Small intestine (tissue), 7 donors: ENCODE measurements around the gene REPS2. TPM values are rescaled to one million over a fixed set of nuclear protein-coding genes. Genes with fewer than 3 reads are reported as not detected.

Source experiments
- DNase-seq, 2 donors: peaks; one replicate each; pipeline versions ENCODE4 v3.0.0 to v3.0.0-alpha.2; 2013
- FAIRE-seq: peaks from 2 replicates; lab custom pipeline; 2012; peaks lifted over from hg19 to GRCh38; lab: Jason Lieb, UNC
- H3K27ac ChIP-seq, 3 donors: one replicate each; pipeline ENCODE4 v1.5.1; 2013; ENCODE audit warnings: low read length in 2 of 3, mild to moderate bottlenecking in 2 of 3, control low read depth in 1 of 3, inconsistent platforms in 1 of 3, low read depth in 1 of 3, moderate library complexity in 1 of 3
- H3K27me3 ChIP-seq, 3 donors: one replicate each; pipeline ENCODE4 v1.6.1; 2013; ENCODE audit warnings: low read length in 3 of 3, inconsistent platforms in 1 of 3; ENCODE audit not compliant: control insufficient read depth in 3 of 3, insufficient read depth in 3 of 3
- H3K36me3 ChIP-seq, 3 donors: one replicate each; pipeline ENCODE4 v1.6.1; 2013; ENCODE audit warnings: low read length in 3 of 3, inconsistent platforms in 1 of 3, low read depth in 1 of 3, mild to moderate bottlenecking in 1 of 3, moderate library complexity in 1 of 3; ENCODE audit not compliant: control insufficient read depth in 3 of 3, insufficient read depth in 2 of 3
- H3K4me1 ChIP-seq, 3 donors: one replicate each; pipeline ENCODE4 v1.6.1; 2013; ENCODE audit warnings: low read length in 2 of 3, inconsistent platforms in 1 of 3, low read depth in 1 of 3, mild to moderate bottlenecking in 1 of 3, moderate library complexity in 1 of 3; ENCODE audit not compliant: control insufficient read depth in 3 of 3, insufficient read depth in 2 of 3
- H3K4me3 ChIP-seq, 3 donors: one replicate each; pipeline ENCODE4 v1.5.1; 2013; ENCODE audit warnings: low read length in 3 of 3, control low read depth in 1 of 3, inconsistent platforms in 1 of 3, low read depth in 1 of 3, mild to moderate bottlenecking in 1 of 3, moderate library complexity in 1 of 3
- H3K9me3 ChIP-seq, 2 donors: one replicate each; pipeline ENCODE4 v1.6.1; 2013; ENCODE audit warnings: low read depth in 1 of 2, low read length in 1 of 2; ENCODE audit not compliant: control insufficient read depth in 2 of 2, insufficient read depth in 1 of 2
- WGBS, 3 donors: extraction: QIAGEN DNeasy Blood & Tissue Kit; methylation state at CpG; one replicate each; pipeline ENCODE4 v1.1.7; 2013; 5-methylcytosine and 5-hydroxymethylcytosine counted together
- polyA plus RNA-seq, 4 donors: library from polyadenylated mRNA; stranded (reverse) in 3 of 4; unstranded in 1 of 4; fragments of 200-250 nt in 3 of 4; fragments of 120-200 nt in 1 of 4; gene quantifications; one replicate each; pipeline versions ENCODE4 v1.2.1 to v1.2.3, GENCODE V29; 2013
- donor health status: healthy with polysubstance abuse.
- donor health status: control.
- donor health status: control.
- donor health status: Bipolar disorder and iron deficiency.
- donor health status: healthy.

REPS2 gene
- polyA plus RNA-seq, 4 donors: 1.3 to 8.3 (median 3.2) TPM

- Histone ChIP-seq H3K4me3 (no peak overlapping the region), H3K4me1 (no peaks in the 10 kb centered on the region), H3K9me3 (no peaks in the 10 kb centered on the region), H3K36me3 (no peaks in the 10 kb centered on the region), H3K27me3 (no peaks in the 10 kb centered on the region), H3K27ac (no peak overlapping the region)
- DNase-seq (no peak), FAIRE-seq (no peak)
- 51 to 81% (median 52%) methylated on average over 4 of the region's 4 CpGs for WGBS, 3 donors
Observed at GRCh38 chrX:17017134-17017533, 70.7 kb downstream of the REPS2 start.

GRCh38 chrX:17020356-17020755, 73.9 kb downstream of the REPS2 start:
- H3K27ac ChIP-seq: no peak overlapping the region
- H3K4me3 ChIP-seq: no peak overlapping the region
- H3K27me3 ChIP-seq: no peaks in the 10 kb centered on the region
- WGBS, 3 donors: 82 to 95% (median 91%) methylated on average over 2 of the region's 2 CpGs
- FAIRE-seq: no peak
- H3K36me3 ChIP-seq: no peaks in the 10 kb centered on the region
- DNase-seq: no peak
- H3K9me3 ChIP-seq: no peaks in the 10 kb centered on the region
- no peaks in the 10 kb centered on the region for H3K4me1 ChIP-seq

DNA sequence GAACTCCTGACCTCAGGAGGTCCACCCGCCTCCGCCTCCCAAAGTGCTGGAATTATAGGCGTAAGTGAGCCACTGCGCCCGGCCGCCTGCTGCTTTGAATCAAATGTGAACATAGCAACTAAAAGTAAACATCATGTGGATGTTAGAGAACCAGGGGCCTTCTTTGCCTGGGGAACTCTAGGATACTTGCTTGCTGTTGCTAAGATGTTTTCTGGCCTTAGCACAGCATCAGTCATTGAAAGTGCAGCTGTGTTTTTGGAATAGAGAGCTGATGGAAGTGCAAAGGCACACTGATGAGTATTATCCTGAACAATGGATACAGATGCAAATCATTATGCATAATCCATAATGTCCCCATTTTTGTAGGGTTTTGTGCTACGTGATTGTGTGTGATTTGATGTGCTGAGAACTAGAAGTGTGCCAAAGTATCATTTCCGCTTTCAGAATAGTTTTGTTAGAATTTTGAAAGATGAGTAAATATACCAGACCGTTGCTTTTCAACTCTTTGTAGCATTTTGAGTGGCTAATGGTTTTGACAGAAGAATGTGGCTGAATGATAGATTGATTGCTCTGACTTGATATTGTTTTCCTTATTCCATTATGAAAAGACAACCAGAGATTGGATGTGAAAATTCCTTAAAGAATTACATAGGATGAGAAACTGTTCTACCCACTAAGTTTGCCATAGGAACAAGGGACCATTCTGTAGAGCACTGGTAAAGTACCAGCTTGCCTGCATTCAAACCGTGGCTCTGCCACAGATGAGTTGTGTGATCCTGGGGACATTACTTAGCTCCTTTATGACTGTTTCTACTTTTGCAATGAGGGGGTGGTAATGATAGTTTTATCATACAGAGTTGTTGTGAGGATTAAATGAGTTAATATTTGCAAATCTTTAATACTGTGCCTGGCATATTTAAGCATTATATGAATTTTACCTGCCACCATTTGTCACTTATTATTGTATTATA, 74.7 kb downstream of the REPS2 start:
- Histone ChIP-seq H3K4me3 (no peak overlapping the region), H3K4me1 (no peaks in the 10 kb centered on the region), H3K27me3 (no peaks in the 10 kb centered on the region), H3K36me3 (no peaks in the 10 kb centered on the region), H3K27ac (no peak overlapping the region), H3K9me3 (no peaks in the 10 kb centered on the region)
- no peak for DNase-seq
- WGBS, 3 donors: 71 to 86% (median 81%) methylated on average over 10 of the region's 10 CpGs
- FAIRE-seq: no peak

DNA sequence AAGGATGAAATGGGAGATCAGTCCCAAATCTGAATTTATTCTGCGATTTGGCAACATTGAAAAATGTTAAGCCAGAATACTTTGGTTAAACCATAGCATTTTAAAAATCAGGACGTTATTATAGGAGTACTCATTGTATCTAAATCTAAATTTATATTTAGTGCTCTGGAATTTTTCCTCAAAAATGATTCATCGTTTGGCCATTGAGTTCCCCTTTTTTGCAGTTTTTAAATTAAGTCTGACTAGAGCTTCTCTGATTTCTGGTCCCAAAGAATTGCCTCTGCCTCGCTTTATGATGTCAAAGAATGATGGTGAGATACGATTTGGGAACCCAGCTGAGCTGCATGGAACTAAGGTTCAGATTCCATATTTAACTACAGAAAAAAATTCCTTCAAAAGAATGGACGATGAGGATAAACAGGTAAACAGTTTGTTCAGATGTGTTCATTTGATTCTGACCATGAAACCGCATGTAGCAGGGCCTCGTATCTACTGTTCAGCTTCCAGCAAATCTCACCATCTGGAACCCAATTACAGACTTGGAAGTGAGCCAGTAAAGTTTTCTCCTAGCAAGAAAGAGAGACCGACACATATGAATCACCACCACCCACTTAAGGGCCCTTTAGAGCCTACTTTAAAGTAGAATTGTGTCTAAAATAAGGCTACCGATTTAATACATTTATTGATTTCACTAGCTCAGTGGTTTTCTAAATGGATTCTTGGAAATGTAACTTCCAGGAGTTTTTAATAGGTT, 75.6 kb downstream of the REPS2 start:
- no peaks in the 10 kb centered on the region for H3K4me1 ChIP-seq
- 40 to 48% (median 43%) methylated on average over 10 of the region's 10 CpGs for WGBS, 3 donors
- H3K4me3 ChIP-seq: no peak overlapping the region
- no peaks in the 10 kb centered on the region for H3K36me3 ChIP-seq
- H3K27me3 ChIP-seq: no peaks in the 10 kb centered on the region
- DNase-seq (peak in 1 of 2 donors; percentile 25), FAIRE-seq (no peak)
- H3K9me3 ChIP-seq: no peaks in the 10 kb centered on the region
- no peak overlapping the region for H3K27ac ChIP-seq

- H3K36me3 ChIP-seq: no peaks in the 10 kb centered on the region
- H3K4me1 ChIP-seq: no peaks in the 10 kb centered on the region
- no peak overlapping the region for H3K27ac ChIP-seq
- DNase-seq (no peak), FAIRE-seq (no peak)
- no peaks in the 10 kb centered on the region for H3K27me3 ChIP-seq
- no peaks in the 10 kb centered on the region for H3K9me3 ChIP-seq
- H3K4me3 ChIP-seq: no peak overlapping the region
- 73 to 75% (median 73%) methylated on average over 2 of the region's 2 CpGs for WGBS, 3 donors
Observed at GRCh38 chrX:17023661-17024060, 77.2 kb downstream of the REPS2 start.

DNA sequence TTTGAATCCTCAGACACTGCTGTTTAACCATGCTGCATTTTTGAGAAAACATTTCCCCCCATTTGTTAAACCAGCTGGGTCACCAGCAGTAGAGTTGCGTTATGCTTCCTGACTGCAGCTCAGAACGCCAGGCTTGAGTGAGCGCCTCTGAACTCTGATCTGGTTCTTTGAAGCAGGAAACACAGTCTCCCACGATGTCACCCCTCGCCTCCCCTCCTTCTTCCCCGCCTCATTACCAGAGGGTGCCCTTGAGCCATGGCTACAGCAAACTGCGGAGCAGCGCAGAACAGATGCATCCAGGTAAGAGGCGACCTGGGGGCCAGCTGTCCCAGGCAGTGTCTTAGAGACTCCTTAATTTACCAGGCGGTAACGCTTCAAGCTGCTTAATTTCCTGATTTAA, 78.4 kb downstream of the REPS2 start:
- Histone ChIP-seq H3K4me1 (no peaks in the 10 kb centered on the region), H3K4me3 (no peak overlapping the region), H3K27ac (peak overlapping the region in 2 of 3 donors; percentile 58 to 61), H3K9me3 (no peaks in the 10 kb centered on the region), H3K36me3 (no peaks in the 10 kb centered on the region), H3K27me3 (no peaks in the 10 kb centered on the region)
- WGBS, 3 donors: 10 to 47% (median 28%) methylated on average over 9 to 11 of the region's 11 CpGs
- FAIRE-seq (no peak), DNase-seq (peak; percentile 64 to 75)

- DNase-seq: peak in 1 of 2 donors; percentile 49
- Histone ChIP-seq H3K4me1 (no peaks in the 10 kb centered on the region), H3K27me3 (no peaks in the 10 kb centered on the region), H3K9me3 (no peaks in the 10 kb centered on the region), H3K4me3 (no peak overlapping the region), H3K27ac (no peak overlapping the region), H3K36me3 (no peaks in the 10 kb centered on the region)
- FAIRE-seq: no peak
- WGBS, 3 donors: 27 to 59% (median 45%) methylated on average over 7 of the region's 7 CpGs
Observed at GRCh38 chrX:17025621-17026302, 79.3 kb downstream of the REPS2 start.

- no peak overlapping the region for H3K27ac ChIP-seq
- H3K4me3 ChIP-seq: no peak overlapping the region
- DNase-seq: no peak
- no peaks in the 10 kb centered on the region for H3K9me3 ChIP-seq
- H3K4me1 ChIP-seq: no peaks in the 10 kb centered on the region
- no peaks in the 10 kb centered on the region for H3K27me3 ChIP-seq
- WGBS, 3 donors: 77 to 88% (median 83%) methylated on average over 2 of the region's 2 CpGs
- no peak for FAIRE-seq
- no peaks in the 10 kb centered on the region for H3K36me3 ChIP-seq
Observed at GRCh38 chrX:17027931-17028330, 81.5 kb downstream of the REPS2 start.
